ENCODE data around the gene AIP. TPM values are rescaled to one million over a fixed set of nuclear protein-coding genes. Genes with fewer than 3 reads are reported as not detected.
A peak's percentile ranks its signal among the peaks of the same experiment; 100 is the strongest.

AIP gene
- total and polyA plus RNA-seq, 9 of the 15 experiments (the other 6 are each of a cell fraction or from before 2014, with no cell fraction given) = 5.2 to 92.5 (median 52.7) TPM

DNA sequence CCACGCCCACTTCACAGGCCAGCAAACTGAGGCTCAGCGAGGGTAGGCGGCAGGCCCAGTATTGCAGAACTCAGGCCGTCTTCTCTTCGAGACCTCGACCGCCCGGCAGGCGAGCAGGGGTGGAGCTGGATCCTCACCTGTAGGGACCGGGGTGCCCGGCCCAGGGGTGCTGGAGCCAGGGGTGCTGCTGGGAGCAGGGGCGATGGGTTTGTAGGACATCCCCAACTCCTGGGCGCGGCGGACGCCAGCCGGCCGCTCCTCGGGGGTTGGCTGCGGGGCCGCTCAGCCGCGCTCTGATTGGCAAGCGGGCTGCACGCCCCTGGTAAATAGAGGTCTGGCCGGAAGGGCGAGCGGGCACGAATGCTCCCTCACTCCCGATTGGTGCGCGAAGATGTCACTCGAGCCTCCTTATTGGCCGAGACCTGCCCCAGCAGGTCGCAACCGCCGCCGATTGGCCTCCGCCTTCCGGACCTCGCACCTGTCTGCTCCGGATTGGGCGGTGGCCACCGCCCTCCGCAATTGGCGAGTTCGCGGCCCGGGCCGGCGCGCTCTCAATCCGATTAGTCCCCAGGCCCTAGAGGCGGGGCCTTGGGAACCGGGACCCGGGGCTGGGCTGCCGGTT is 25.1 kb downstream of the AIP start, which contains the start of gene CDK2AP2 (continued):
- TF ChIP-seq, protein P1, sequence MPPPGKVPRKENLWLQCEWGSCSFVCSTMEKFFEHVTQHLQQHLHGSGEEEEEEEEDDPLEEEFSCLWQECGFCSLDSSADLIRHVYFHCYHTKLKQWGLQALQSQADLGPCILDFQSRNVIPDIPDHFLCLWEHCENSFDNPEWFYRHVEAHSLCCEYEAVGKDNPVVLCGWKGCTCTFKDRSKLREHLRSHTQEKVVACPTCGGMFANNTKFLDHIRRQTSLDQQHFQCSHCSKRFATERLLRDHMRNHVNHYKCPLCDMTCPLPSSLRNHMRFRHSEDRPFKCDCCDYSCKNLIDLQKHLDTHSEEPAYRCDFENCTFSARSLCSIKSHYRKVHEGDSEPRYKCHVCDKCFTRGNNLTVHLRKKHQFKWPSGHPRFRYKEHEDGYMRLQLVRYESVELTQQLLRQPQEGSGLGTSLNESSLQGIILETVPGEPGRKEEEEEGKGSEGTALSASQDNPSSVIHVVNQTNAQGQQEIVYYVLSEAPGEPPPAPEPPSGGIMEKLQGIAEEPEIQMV (tag; conservative IDR thresholded peaks at IDR 0.05; ENCODE audit: low read depth) = peak; percentile 74; the same call in 1 of the 2 replicates
- TF ChIP-seq DMBX1 (CRISPR knock-in tag; IDR thresholded peaks at IDR 0.05; ENCODE audit: borderline replicate concordance) = 0 out of 2 replicates have a peak, but pooled peaks have one; percentile 21
- TF ChIP-seq, protein P2, sequence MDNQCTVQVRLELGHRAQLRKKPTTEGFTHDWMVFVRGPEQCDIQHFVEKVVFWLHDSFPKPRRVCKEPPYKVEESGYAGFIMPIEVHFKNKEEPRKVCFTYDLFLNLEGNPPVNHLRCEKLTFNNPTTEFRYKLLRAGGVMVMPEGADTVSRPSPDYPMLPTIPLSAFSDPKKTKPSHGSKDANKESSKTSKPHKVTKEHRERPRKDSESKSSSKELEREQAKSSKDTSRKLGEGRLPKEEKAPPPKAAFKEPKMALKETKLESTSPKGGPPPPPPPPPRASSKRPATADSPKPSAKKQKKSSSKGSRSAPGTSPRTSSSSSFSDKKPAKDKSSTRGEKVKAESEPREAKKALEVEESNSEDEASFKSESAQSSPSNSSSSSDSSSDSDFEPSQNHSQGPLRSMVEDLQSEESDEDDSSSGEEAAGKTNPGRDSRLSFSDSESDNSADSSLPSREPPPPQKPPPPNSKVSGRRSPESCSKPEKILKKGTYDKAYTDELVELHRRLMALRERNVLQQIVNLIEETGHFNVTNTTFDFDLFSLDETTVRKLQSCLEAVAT (IDR thresholded peaks at IDR 0.05) = peak in 1 of 2 experiments; percentile 97; a peak in 2 of 4 replicates
- no peak for TF ChIP-seq MCM3 (IDR thresholded peaks at IDR 0.05)
- TF ChIP-seq NEUROD1 (IDR thresholded peaks at IDR 0.05; ENCODE audit: borderline replicate concordance, low read depth, low read length, partially characterized antibody) = peak; percentile 99
- no peak for TF ChIP-seq NFATC3 (IDR thresholded peaks at IDR 0.05)
- no peak for TF ChIP-seq MEF2A (IDR thresholded peaks at IDR 0.05; ENCODE audit: control insufficient read depth, low read depth, low read length)
- TF ChIP-seq SIN3B (IDR thresholded peaks at IDR 0.05; ENCODE audit: low read depth) = peak; percentile 34; the same call in 1 of the 2 replicates
- TF ChIP-seq PHF8 (IDR thresholded peaks at IDR 0.05; ENCODE audit: borderline replicate concordance, low read length) = peak; percentile 68; the same call in 1 of the 2 replicates
- TF ChIP-seq CCNT2 (IDR thresholded peaks at IDR 0.05; ENCODE audit: borderline replicate concordance, extremely low read depth, insufficient read length, low read depth, low read length) = peak; percentile 50
- TF ChIP-seq CBFA2T2 (conservative IDR thresholded peaks at IDR 0.05) = no peak
- no peak for TF ChIP-seq ETV5 (CRISPR knock-in tag; IDR thresholded peaks at IDR 0.05; ENCODE audit: low read depth)
- peak in 1 of 2 experiments; percentile 86; a peak in 2 of 3 replicates for TF ChIP-seq CBX3 (IDR thresholded peaks at IDR 0.05; ENCODE audit: borderline replicate concordance in 1 of 2, low read length in 2 of 2)
- TF ChIP-seq ZNF699 (CRISPR knock-in tag; IDR thresholded peaks at IDR 0.05; ENCODE audit: insufficient replicate concordance) = no peak
- TF ChIP-seq FOXK1 (CRISPR knock-in tag; IDR thresholded peaks at IDR 0.05; ENCODE audit: borderline replicate concordance) = peak; percentile 78
- 0 out of 2 replicates have a peak, but pooled peaks have one; percentile 68 for TF ChIP-seq LCOR (CRISPR knock-in tag; IDR thresholded peaks at IDR 0.05)
- TF ChIP-seq ZNF778 (CRISPR knock-in tag; IDR thresholded peaks at IDR 0.05) = no peak
- no peak for TF ChIP-seq BRF1 (IDR thresholded peaks at IDR 0.05; ENCODE audit: borderline replicate concordance, extremely low read depth, insufficient read length)
- TF ChIP-seq ZNF830 (CRISPR knock-in tag; IDR thresholded peaks at IDR 0.05) = peak; percentile 85; the same call in 1 of the 2 replicates
- TF ChIP-seq EGR1 (conservative IDR thresholded peaks at IDR 0.05) = no peak
- TF ChIP-seq, protein P3, sequence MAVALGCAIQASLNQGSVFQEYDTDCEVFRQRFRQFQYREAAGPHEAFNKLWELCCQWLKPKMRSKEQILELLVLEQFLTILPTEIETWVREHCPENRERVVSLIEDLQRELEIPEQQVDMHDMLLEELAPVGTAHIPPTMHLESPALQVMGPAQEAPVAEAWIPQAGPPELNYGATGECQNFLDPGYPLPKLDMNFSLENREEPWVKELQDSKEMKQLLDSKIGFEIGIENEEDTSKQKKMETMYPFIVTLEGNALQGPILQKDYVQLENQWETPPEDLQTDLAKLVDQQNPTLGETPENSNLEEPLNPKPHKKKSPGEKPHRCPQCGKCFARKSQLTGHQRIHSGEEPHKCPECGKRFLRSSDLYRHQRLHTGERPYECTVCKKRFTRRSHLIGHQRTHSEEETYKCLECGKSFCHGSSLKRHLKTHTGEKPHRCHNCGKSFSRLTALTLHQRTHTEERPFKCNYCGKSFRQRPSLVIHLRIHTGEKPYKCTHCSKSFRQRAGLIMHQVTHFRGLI (CRISPR knock-in tag; IDR thresholded peaks at IDR 0.05) = no peak
- TF ChIP-seq ZNF12 (CRISPR knock-in tag; IDR thresholded peaks at IDR 0.05) = no peak
- no peak for TF ChIP-seq U2AF1 (optimal IDR thresholded peaks at IDR 0.05; ENCODE audit: low read depth, low read length)
- peak; percentile 65; the same call in 1 of the 2 replicates for TF ChIP-seq POLR2A (conservative IDR thresholded peaks at IDR 0.05)
- TF ChIP-seq HDAC6 (IDR thresholded peaks at IDR 0.05; ENCODE audit: low read depth, low read length) = no peak
- TF ChIP-seq ZNF75A (CRISPR knock-in tag; IDR thresholded peaks at IDR 0.05) = 0 out of 2 replicates have a peak, but pooled peaks have one; percentile 29

Measured in K562 (cell line).